HepG2 (cell line): ENCODE data around the gene CTNNBIP1. TPM values are rescaled to one million over a fixed set of nuclear protein-coding genes. Genes with fewer than 3 reads are reported as not detected.

Experiments used
- ATAC-seq: fragments of 200-7000 bp; cut with Tn5 transposase; 3 replicates; pipeline ENCODE4 v1.9.1; 2020; ENCODE audit warnings: mild to moderate bottlenecking, moderate library complexity
- BruUV-seq: library from RNA; stranded (reverse); fragments of 400-500 nt; replicated peaks from 2 replicates; lab custom pipeline; 2021; lab: Mats Ljungman, UMichigan
- CTCF ChIA-PET: fragments of 300-600 bp; formaldehyde crosslinking; extraction: SDS; loops from one replicate; lab custom pipeline; 2021; ENCODE audit warnings: low total read pairs, inconsistent platforms, low intra/inter-chr PET ratio; lab: Yijun Ruan, JAX
- POLR2A ChIA-PET: fragments of 350-600 bp; sonication (Branson Sonifier 250); formaldehyde crosslinking; loops from one replicate; lab custom pipeline; 2020; ENCODE audit warnings: antibody characterized with exemption, inconsistent platforms; lab: Yijun Ruan, JAX
- DNase-seq: peaks from one replicate; pipeline ENCODE4 v3.0.0-alpha.2; 2015; ENCODE audit warnings: low spot score
- FAIRE-seq: peaks from 3 replicates; lab custom pipeline; 2011; peaks lifted over from hg19 to GRCh38; lab: Jason Lieb, UNC
- H2AFZ ChIP-seq: one replicate; pipeline ENCODE4 v1.6.1; 2011; ENCODE audit warnings: low read length, inconsistent platforms
- H3K27ac ChIP-seq: fragments of 300-600 bp; 3 replicates; pipeline ENCODE4 v1.8.0; 2011; ENCODE audit warnings: mixed run types, mild to moderate bottlenecking, mixed read lengths, low read length, inconsistent platforms; ENCODE audit not compliant: insufficient read depth; ENCODE audit errors: extremely low read length
- H3K27me3 ChIP-seq, 2 experiments: fragments of 200-600 bp in 1 of 2; 2 replicates in 1 of 2; 3 replicates in 1 of 2; pipeline versions ENCODE4 v1.6.0 to v1.8.0; 2011; ENCODE audit warnings: low read length in 2 of 2, mild to moderate bottlenecking in 2 of 2, moderate library complexity in 2 of 2, inconsistent platforms in 1 of 2; ENCODE audit not compliant: insufficient read depth in 2 of 2, control insufficient read depth in 1 of 2
- H3K36me3 ChIP-seq, 2 experiments: fragments of 200-600 bp in 1 of 2; replicated peaks in 1 of 2; 2 replicates in 1 of 2; 3 replicates in 1 of 2; pipeline versions ENCODE4 v1.5.1 to v1.8.0; 2011; ENCODE audit warnings: low read length in 2 of 2, inconsistent platforms in 1 of 2; ENCODE audit not compliant: insufficient read depth in 2 of 2, control insufficient read depth in 1 of 2
- H3K4me1 ChIP-seq: 2 replicates; pipeline ENCODE4 v1.5.1; 2012; ENCODE audit warnings: low read length, inconsistent platforms; ENCODE audit not compliant: insufficient read depth
- H3K4me2 ChIP-seq: 2 replicates; pipeline ENCODE4 v1.6.0; 2011; ENCODE audit warnings: low read depth, low read length, inconsistent platforms
- H3K4me3 ChIP-seq, 3 experiments: fragments of 200-600 bp in 1 of 3; sonication (generic), shearing (Covaris generic) in 1 of 3; replicated peaks in 1 of 3; 2 replicates each; pipeline ENCODE4 v1.5.1; 2011 to 2016; ENCODE audit warnings: low read length in 3 of 3, inconsistent platforms in 2 of 3, low read depth in 2 of 3, mild to moderate bottlenecking in 2 of 3, control low read depth in 1 of 3, mixed read lengths in 1 of 3; ENCODE audit not compliant: insufficient read depth in 1 of 3
- H3K79me2 ChIP-seq: one replicate; pipeline ENCODE4 v1.6.1; 2011; ENCODE audit warnings: low read length, inconsistent platforms; ENCODE audit not compliant: insufficient read depth
- H3K9ac ChIP-seq: 2 replicates; pipeline ENCODE4 v1.6.0; 2011; ENCODE audit warnings: mild to moderate bottlenecking, low read depth, low read length, inconsistent platforms; ENCODE audit not compliant: insufficient read depth
- H3K9me3 ChIP-seq: 2 replicates; pipeline ENCODE4 v1.5.1; 2012; ENCODE audit warnings: mild to moderate bottlenecking, low read length
- H4K20me1 ChIP-seq: 2 replicates; pipeline ENCODE4 v1.6.0; 2011; ENCODE audit warnings: inconsistent platforms, mild to moderate bottlenecking, low read length, moderate library complexity; ENCODE audit not compliant: insufficient read depth
- AHDC1 ChIP-seq: sonication (generic); formaldehyde crosslinking; IDR thresholded peaks from 2 replicates; pipeline ENCODE4 v1.5.1; 2020; ENCODE audit warnings: mild to moderate bottlenecking, missing genetic modification reagents, borderline replicate concordance
- ARID3A ChIP-seq: IDR thresholded peaks from 2 replicates; pipeline ENCODE4 v1.6.1; 2012; ENCODE audit warnings: low read depth, low read length, improper control_type of control experiment
- DR1 ChIP-seq: sonication (generic); formaldehyde crosslinking; IDR thresholded peaks from 2 replicates; pipeline ENCODE4 v1.8.0; 2021; ENCODE audit warnings: mild to moderate bottlenecking, missing genetic modification reagents, inconsistent platforms
- FUBP1 ChIP-seq: sonication (generic); formaldehyde crosslinking; IDR thresholded peaks from 2 replicates; pipeline ENCODE4 v1.5.1; 2020; ENCODE audit warnings: missing genetic modification reagents, mild to moderate bottlenecking, borderline replicate concordance
- KDM2A ChIP-seq: sonication (generic); formaldehyde crosslinking; IDR thresholded peaks from 2 replicates; pipeline ENCODE4 v1.4.0; 2020; ENCODE audit warnings: low read depth, missing genetic modification reagents, borderline replicate concordance
- STAT6 ChIP-seq: sonication (generic); formaldehyde crosslinking; IDR thresholded peaks from 2 replicates; pipeline ENCODE4 v1.4.0; 2020; ENCODE audit warnings: missing genetic modification reagents, mild to moderate bottlenecking, borderline replicate concordance
- THAP11 ChIP-seq: IDR thresholded peaks from 2 replicates; pipeline ENCODE4 v1.6.1; 2016; ENCODE audit warnings: missing biosample characterization, missing genetic modification reagents
- ZGPAT ChIP-seq: IDR thresholded peaks from 2 replicates; pipeline ENCODE4 v1.6.1; 2016; ENCODE audit warnings: mild to moderate bottlenecking
- WGBS: methylation state at CpG from one replicate; pipeline ENCODE4 v1.1.6; 2017; ENCODE audit warnings: low lambda C conversion rate; 5-methylcytosine and 5-hydroxymethylcytosine counted together
- in situ Hi-C: cut with HindIII; loops from 2 replicates; pipeline ENCODE4 v1.10.0; 2017; ENCODE audit warnings: low pct_unique_long_range_greater_than_20kb; ENCODE audit not compliant: extremely low pct_ligation_motif_present
- intact Hi-C: fragments of 100-400 bp; cut with micrococcal nuclease; formaldehyde crosslinking; loops from one replicate; pipeline ENCODE4 v1.10.0; 2022; ENCODE audit not compliant: unreplicated experiment
- polyA plus RNA-seq, 8 experiments: library from polyadenylated mRNA; depleted of rRNA in 3 of 8; stranded (reverse) in 7 of 8; unstranded in 1 of 8; fragments of >200 nt; fragmentation: Illumina TruSeq in 4 of 8; extraction: Trizol in 4 of 8; gene quantifications; 2 replicates each; pipeline versions ENCODE4 v1.2.1 to v1.2.3, GENCODE V29; 2011 to 2016; ENCODE audit warnings: low read depth in 4 of 8, missing spikeins in 1 of 8, mixed read lengths in 1 of 8; ENCODE audit not compliant: insufficient read depth in 1 of 8
- total RNA-seq, 5 experiments: library from RNA; depleted of rRNA; stranded (reverse); fragments of >200 nt; fragmentation: Illumina TruSeq; extraction: Trizol; gene quantifications; 2 replicates each; pipeline ENCODE4 v1.2.3, GENCODE V29; 2016; ENCODE audit warnings: low read depth in 1 of 5

CTNNBIP1 gene
- total and polyA plus RNA-seq, 2 of the 13 experiments (the other 11 are each of a cell fraction or from before 2014, with no cell fraction given), result 71.7 to 83.0 TPM

GRCh38 chr1:9922342-9922741 is 12.3 kb upstream of the CTNNBIP1 start (continued):
- TF ChIP-seq AHDC1 (CRISPR knock-in tag) (no peak), DR1 (no peak), FUBP1 (CRISPR knock-in tag) (no peak)

- FAIRE-seq (no peak), ATAC-seq (no peak), DNase-seq (no peak)
- Histone ChIP-seq H3K9me3 (no peaks in the 10 kb centered on the region), H3K36me3 (no peaks in the 10 kb centered on the region), H3K4me3 (no peak overlapping the region), H3K9ac (no peak overlapping the region), H3K27me3 (no peaks in the 10 kb centered on the region), H3K4me2 (no peak overlapping the region), H4K20me1 (no peaks in the 10 kb centered on the region), H2AFZ (no peak overlapping the region), H3K27ac (no peak overlapping the region), H3K4me1 (peaks cover 18% of the 10 kb centered on the region; the same call in 1 of the 2 replicates), H3K79me2 (no peaks in the 10 kb centered on the region)
- intact Hi-C loops (no loop called here), in situ Hi-C loops (no loop called here)
- WGBS, result 98% methylated on average over 5 of the region's 5 CpGs
- BruUV-seq, result no TSS peak
- ChIA-PET POLR2A (interaction anchor here (1.7 kb wide), 1 partner anchor 10 kb away, joined by 5 read pairs; the partner anchor contains the start of gene CTNNBIP1), CTCF (no interaction called here)
- TF ChIP-seq STAT6 (CRISPR knock-in tag) (no peak), THAP11 (CRISPR knock-in tag) (no peak), ZGPAT (CRISPR knock-in tag) (no peak), KDM2A (CRISPR knock-in tag) (no peak), ARID3A (no peak)
These were observed 10.5 kb upstream of the CTNNBIP1 start for GRCh38 chr1:9920606-9921005.
